DND-41 (cell line): ENCODE results near the gene SERPINE2.
"Not testable (repeated sequence)": the region's sequence is repeated elsewhere in the genome, so short reads cannot be mapped to it uniquely, and the experiment has no call there.

Experiments
- EZH2 ChIP-seq: IDR thresholded peaks from 3 replicates; pipeline ENCODE4 v1.6.1; 2012; ENCODE audit warnings: borderline replicate concordance, low read depth, mild to moderate bottlenecking, moderate library complexity, low read length, inconsistent platforms; ENCODE audit not compliant: severe bottlenecking
- TF ChIP-seq, protein P1 (sequence below): IDR thresholded peaks from 2 replicates; pipeline ENCODE4 v1.5.1; 2012; ENCODE audit warnings: borderline replicate concordance, low read length, moderate library complexity, mild to moderate bottlenecking; ENCODE audit not compliant: poor library complexity, severe bottlenecking; ENCODE audit errors: extremely low read depth

DNA sequence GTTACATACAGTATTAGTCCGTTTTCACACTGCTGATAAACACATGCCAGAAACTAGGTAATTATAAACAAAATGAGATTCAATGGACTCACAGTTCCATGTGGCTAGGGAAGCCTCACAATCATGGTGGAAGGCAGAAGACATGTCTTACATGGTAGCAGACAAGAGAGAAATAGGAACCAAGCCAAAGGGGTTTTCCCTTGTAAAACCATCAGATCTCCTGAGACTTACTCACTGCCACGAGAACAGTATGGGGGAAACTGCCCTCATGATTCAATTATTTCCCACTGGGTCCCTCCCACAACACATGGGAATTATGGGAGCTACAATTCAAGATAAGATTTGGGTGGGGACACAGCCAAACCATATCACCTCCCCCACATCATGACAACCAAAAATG is 99.6 kb downstream of the SERPINE2 start:
- TF ChIP-seq, protein P1, sequence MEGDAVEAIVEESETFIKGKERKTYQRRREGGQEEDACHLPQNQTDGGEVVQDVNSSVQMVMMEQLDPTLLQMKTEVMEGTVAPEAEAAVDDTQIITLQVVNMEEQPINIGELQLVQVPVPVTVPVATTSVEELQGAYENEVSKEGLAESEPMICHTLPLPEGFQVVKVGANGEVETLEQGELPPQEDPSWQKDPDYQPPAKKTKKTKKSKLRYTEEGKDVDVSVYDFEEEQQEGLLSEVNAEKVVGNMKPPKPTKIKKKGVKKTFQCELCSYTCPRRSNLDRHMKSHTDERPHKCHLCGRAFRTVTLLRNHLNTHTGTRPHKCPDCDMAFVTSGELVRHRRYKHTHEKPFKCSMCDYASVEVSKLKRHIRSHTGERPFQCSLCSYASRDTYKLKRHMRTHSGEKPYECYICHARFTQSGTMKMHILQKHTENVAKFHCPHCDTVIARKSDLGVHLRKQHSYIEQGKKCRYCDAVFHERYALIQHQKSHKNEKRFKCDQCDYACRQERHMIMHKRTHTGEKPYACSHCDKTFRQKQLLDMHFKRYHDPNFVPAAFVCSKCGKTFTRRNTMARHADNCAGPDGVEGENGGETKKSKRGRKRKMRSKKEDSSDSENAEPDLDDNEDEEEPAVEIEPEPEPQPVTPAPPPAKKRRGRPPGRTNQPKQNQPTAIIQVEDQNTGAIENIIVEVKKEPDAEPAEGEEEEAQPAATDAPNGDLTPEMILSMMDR = not testable (repeated sequence)
- not testable (repeated sequence) for TF ChIP-seq EZH2
